SK-N-SH (cell line): ENCODE measurements around the gene SMCO2. TPM values are rescaled to one million over a fixed set of nuclear protein-coding genes. Genes with fewer than 3 reads are reported as not detected.

ENCODE experiments used
- CTCF ChIA-PET: fragments of 300-600, 350-600 bp; formaldehyde crosslinking; extraction: SDS; loops from one replicate; lab custom pipeline; 2021; lab: Yijun Ruan, JAX
- POLR2A ChIA-PET: fragments of 350-600 bp; sonication (Branson Sonifier 250); formaldehyde crosslinking; extraction: SDS; loops from one replicate; lab custom pipeline; 2020; ENCODE audit warnings: antibody characterized with exemption, inconsistent platforms; lab: Yijun Ruan, JAX
- DNase-seq: peaks from one replicate; pipeline ENCODE4 v3.0.0; 2012
- H2AFZ ChIP-seq: fragments of 200-600 bp; sonication (generic); 2 replicates; pipeline ENCODE4 v1.8.1; 2016; ENCODE audit warnings: antibody characterized with exemption, mild to moderate bottlenecking, low read depth
- H3F3A ChIP-seq: fragments of 200-600 bp; sonication (generic); replicated peaks from 2 replicates; pipeline ENCODE3; 2016; ENCODE audit warnings: antibody characterized with exemption, mild to moderate bottlenecking; ENCODE audit not compliant: insufficient read depth
- H3K27ac ChIP-seq, 2 experiments: fragments of 200-500 bp in 1 of 2; fragments of 200-600 bp in 1 of 2; sonication (Bioruptor generic) in 1 of 2; sonication (generic), shearing (Covaris generic) in 1 of 2; 2 replicates each; pipeline versions ENCODE4 v1.5.1 to v1.6.1; 2014 to 2016; ENCODE audit warnings: low read depth in 2 of 2, inconsistent platforms in 1 of 2, low read length in 1 of 2, mild to moderate bottlenecking in 1 of 2, mixed read lengths in 1 of 2
- H3K27me3 ChIP-seq: fragments of 200-600 bp; sonication (generic), shearing (Covaris generic); 2 replicates; pipeline ENCODE4 v1.6.1; 2016; ENCODE audit warnings: mixed run types; ENCODE audit not compliant: insufficient read depth
- H3K36me3 ChIP-seq, 2 experiments: fragments of 200-500 bp in 1 of 2; fragments of 200-600 bp in 1 of 2; sonication (Bioruptor generic) in 1 of 2; sonication (generic) in 1 of 2; replicated peaks in 1 of 2; 2 replicates each; pipeline versions ENCODE3 to v1.5.1; 2014 to 2016; ENCODE audit warnings: low read length in 1 of 2, mild to moderate bottlenecking in 1 of 2; ENCODE audit not compliant: insufficient read depth in 2 of 2, control insufficient read depth in 1 of 2
- H3K4me1 ChIP-seq, 2 experiments: fragments of 200-500 bp in 1 of 2; fragments of 200-600 bp in 1 of 2; sonication (Bioruptor generic) in 1 of 2; sonication (generic), shearing (Covaris generic) in 1 of 2; 2 replicates each; pipeline versions ENCODE4 v1.5.1 to v1.6.1; 2014 to 2016; ENCODE audit warnings: low read depth in 1 of 2, low read length in 1 of 2, mixed run types in 1 of 2; ENCODE audit not compliant: insufficient read depth in 2 of 2, control insufficient read depth in 1 of 2
- H3K4me2 ChIP-seq: fragments of 200-600 bp; sonication (generic), shearing (Covaris generic); 2 replicates; pipeline ENCODE4 v1.6.1; 2017; ENCODE audit warnings: mixed run types
- H3K4me3 ChIP-seq, 2 experiments: fragments of 200-500 bp in 1 of 2; fragments of 200-600 bp in 1 of 2; sonication (Bioruptor generic) in 1 of 2; sonication (generic), shearing (Covaris generic) in 1 of 2; 2 replicates each; pipeline versions ENCODE4 v1.5.1 to v1.8.1; 2014 to 2016; ENCODE audit warnings: low read depth in 2 of 2, inconsistent platforms in 1 of 2, low read length in 1 of 2, mild to moderate bottlenecking in 1 of 2, mixed read lengths in 1 of 2, moderate library complexity in 1 of 2
- H3K79me2 ChIP-seq: fragments of 200-600 bp; sonication (generic); 2 replicates; pipeline ENCODE4 v1.8.1; 2017; ENCODE audit warnings: mild to moderate bottlenecking; ENCODE audit not compliant: insufficient read depth
- H3K9ac ChIP-seq: fragments of 200-600 bp; sonication (generic); 2 replicates; pipeline ENCODE4 v1.6.1; 2017; ENCODE audit warnings: mixed run types
- H3K9me2 ChIP-seq: fragments of 200-600 bp; sonication (generic); 2 replicates; pipeline ENCODE4 v1.6.1; 2017; ENCODE audit warnings: mixed run types
- H3K9me3 ChIP-seq: fragments of 200-600 bp; sonication (generic); 2 replicates; pipeline ENCODE4 v1.6.1; 2017; ENCODE audit warnings: mixed run types, mild to moderate bottlenecking, moderate library complexity
- H4K20me1 ChIP-seq: fragments of 200-600 bp; sonication (generic); 2 replicates; pipeline ENCODE4 v1.6.1; 2017; ENCODE audit warnings: mild to moderate bottlenecking, mixed run types; ENCODE audit not compliant: insufficient read depth
- CTCF ChIP-seq: fragments of 200-600 bp; sonication (generic); IDR thresholded peaks from 2 replicates; pipeline ENCODE4 v1.6.1; 2017; ENCODE audit warnings: antibody characterized with exemption, mild to moderate bottlenecking, moderate library complexity
- ELF1 ChIP-seq: IDR thresholded peaks from 2 replicates; pipeline ENCODE4 v1.4.0; 2012
- EP300 ChIP-seq, 2 experiments: IDR thresholded peaks; 2 replicates each; pipeline versions ENCODE4 v1.4.0 to v1.6.1; 2012; ENCODE audit warnings: borderline replicate concordance in 1 of 2, low read depth in 1 of 2, low read length in 1 of 2
- EZH2phosphoT487 ChIP-seq: fragments of 200-600 bp; sonication (generic); IDR thresholded peaks from 2 replicates; pipeline ENCODE4 v1.6.1; 2017; ENCODE audit warnings: low read depth, mixed run types, mild to moderate bottlenecking, antibody characterized with exemption, moderate library complexity, borderline replicate concordance
- FOSL2 ChIP-seq: IDR thresholded peaks from 2 replicates; pipeline ENCODE4 v1.4.0; 2012; ENCODE audit warnings: low read depth, mild to moderate bottlenecking, moderate library complexity, borderline replicate concordance
- GABPA ChIP-seq: IDR thresholded peaks from 2 replicates; pipeline ENCODE4 v1.4.0; 2012; ENCODE audit warnings: low read depth, mild to moderate bottlenecking
- GATA2 ChIP-seq: sonication (generic); formaldehyde crosslinking; IDR thresholded peaks from 2 replicates; pipeline ENCODE4 v1.5.0; 2020; ENCODE audit warnings: mild to moderate bottlenecking, missing genetic modification reagents
- IRF3 ChIP-seq: fragments of 150-350 bp; IDR thresholded peaks from 2 replicates; pipeline ENCODE4 v1.6.1; 2016; ENCODE audit warnings: mild to moderate bottlenecking, low read depth, low read length
- JUND ChIP-seq: IDR thresholded peaks from 2 replicates; pipeline ENCODE4 v1.4.0; 2012
- MAX ChIP-seq: IDR thresholded peaks from 2 replicates; pipeline ENCODE4 v1.4.0; 2012; ENCODE audit warnings: low read depth
- MEF2A ChIP-seq: IDR thresholded peaks from 2 replicates; pipeline ENCODE4 v1.4.0; 2012; ENCODE audit warnings: low read depth, borderline replicate concordance
- MXI1 ChIP-seq: IDR thresholded peaks from 2 replicates; pipeline ENCODE4 v1.6.1; 2012; ENCODE audit warnings: mild to moderate bottlenecking, low read depth, low read length, improper control_type of control experiment
- POLR2AphosphoS5 ChIP-seq: IDR thresholded peaks from 2 replicates; pipeline ENCODE4 v1.6.1; 2012; ENCODE audit warnings: low read depth, low read length
- RXRA ChIP-seq: IDR thresholded peaks from 2 replicates; pipeline ENCODE4 v1.4.0; 2012; ENCODE audit warnings: low read depth, mild to moderate bottlenecking, borderline replicate concordance
- TAF1 ChIP-seq: IDR thresholded peaks from 2 replicates; pipeline ENCODE4 v1.6.1; 2012; ENCODE audit warnings: low read depth, mild to moderate bottlenecking, low read length, moderate library complexity, borderline replicate concordance
- USF2 ChIP-seq: fragments of 150-350 bp; IDR thresholded peaks from 2 replicates; pipeline ENCODE4 v1.6.1; 2017; ENCODE audit warnings: antibody characterized with exemption, low read length, low read depth, borderline replicate concordance
- YY1 ChIP-seq: IDR thresholded peaks from 2 replicates; pipeline ENCODE4 v1.4.0; 2012; ENCODE audit warnings: low read depth, mild to moderate bottlenecking
- WGBS: methylation state at CpG from one replicate; pipeline ENCODE4 v1.1.6; 2017; ENCODE audit warnings: low lambda C conversion rate; 5-methylcytosine and 5-hydroxymethylcytosine counted together
- polyA plus RNA-seq, 3 experiments: library from polyadenylated mRNA; depleted of rRNA; stranded (reverse); fragments of >200 nt; gene quantifications; 2 replicates each; pipeline ENCODE4 v1.2.3, GENCODE V29; 2012

The SMCO2 gene
- polyA plus RNA-seq, 1 of the 3 experiments (the other 2 are of a cell fraction), result 0.21 TPM

GRCh38 chr12:27467641-27468040, 21.1 kb downstream of the SMCO2 start (continued):
- TF ChIP-seq EP300 (IDR thresholded peaks at IDR 0.05; ENCODE audit: borderline replicate concordance in 1 of 2, low read depth in 1 of 2, low read length in 1 of 2) (no peak), MEF2A (no peak), EZH2phosphoT487 (no peak), YY1 (no peak), JUND (no peak), TAF1 (no peak), GATA2 (CRISPR knock-in tag) (no peak)

- peaks cover 7% of the 10 kb centered on the region for H3F3A ChIP-seq
- no peaks in the 10 kb centered on the region for H3K9me3 ChIP-seq
- H3K4me1 ChIP-seq, result peaks cover 0 to 8% of the 10 kb centered on the region in 2 experiments; a peak in 2 of 4 replicates
- no peaks in the 10 kb centered on the region for H3K36me3 ChIP-seq
- H3K9ac ChIP-seq, result no peak overlapping the region
- H3K79me2 ChIP-seq, result no peaks in the 10 kb centered on the region
- H2AFZ ChIP-seq, result no peak overlapping the region
- CTCF ChIA-PET, result no interaction called here
- WGBS, result 83% methylated on average over 2 of the region's 2 CpGs
- TF ChIP-seq IRF3, result no peak
- no peak for TF ChIP-seq EP300 (IDR thresholded peaks at IDR 0.05; ENCODE audit: borderline replicate concordance in 1 of 2, low read depth in 1 of 2, low read length in 1 of 2)
- no peak for TF ChIP-seq EZH2phosphoT487
- TF ChIP-seq GABPA, result no peak
- no peak for TF ChIP-seq MAX
- TF ChIP-seq CTCF, result no peak
- no peak for TF ChIP-seq YY1
- no peak for TF ChIP-seq MXI1
- POLR2A ChIA-PET, result no interaction called here
- no peak overlapping the region for H3K4me2 ChIP-seq
- no peak overlapping the region for H3K27ac ChIP-seq
- no peak for DNase-seq
- H3K27me3 ChIP-seq, result no peaks in the 10 kb centered on the region
- no peaks in the 10 kb centered on the region for H4K20me1 ChIP-seq
- H3K4me3 ChIP-seq, result no peak overlapping the region
- no peaks in the 10 kb centered on the region for H3K9me2 ChIP-seq
These were observed 21.7 kb downstream of the SMCO2 start for GRCh38 chr12:27468241-27468640.

GRCh38 chr12:27469176-27469736, 22.7 kb downstream of the SMCO2 start:
- Histone ChIP-seq H3K79me2 (no peaks in the 10 kb centered on the region), H3K9me2 (no peaks in the 10 kb centered on the region), H3K9me3 (no peaks in the 10 kb centered on the region), H3K4me1 (no peaks in the 10 kb centered on the region; a peak in 1 of 4 replicates), H3K27ac (no peak overlapping the region), H3K9ac (no peak overlapping the region), H3K4me3 (no peak overlapping the region), H3K27me3 (no peaks in the 10 kb centered on the region), H3K36me3 (no peaks in the 10 kb centered on the region), H3K4me2 (no peak overlapping the region), H3F3A (peaks cover 8% of the 10 kb centered on the region), H2AFZ (no peak overlapping the region), H4K20me1 (no peaks in the 10 kb centered on the region)
- CTCF ChIA-PET, result interaction anchor here (0.6 to 2.3 kb wide), 2 partner anchors 34 to 117 kb away, joined by 3 to 5 read pairs; no protein-coding TSS in a partner anchor
- 58% methylated on average over 1 of the region's 1 CpG for WGBS
- POLR2A ChIA-PET, result no interaction called here
- DNase-seq, result no peak
- TF ChIP-seq RXRA, result no peak
- no peak for TF ChIP-seq USF2
- TF ChIP-seq TAF1, result no peak
- no peak for TF ChIP-seq IRF3
- TF ChIP-seq ELF1, result no peak
- TF ChIP-seq FOSL2, result no peak
- no peak for TF ChIP-seq POLR2AphosphoS5
- no peak for TF ChIP-seq CTCF
